Erythroblast (primary cell): ENCODE results near the gene MYO5C.

Experiments used
- GATA1 ChIP-seq: IDR thresholded peaks from 2 replicates; pipeline ENCODE4 v1.6.1; 2011; ENCODE audit warnings: low read depth, mild to moderate bottlenecking, control low read depth, low read length, moderate library complexity
- POLR2A ChIP-seq: IDR thresholded peaks from 2 replicates; pipeline ENCODE4 v1.6.1; 2011; ENCODE audit warnings: mild to moderate bottlenecking, low read length

- TF ChIP-seq POLR2A (no peak), GATA1 (no peak)
Observed at GRCh38 chr15:52262364-52262763, 33.2 kb downstream of the MYO5C start.
